Mesothelial cell of epicardium (in vitro differentiated cells): Measurements from ENCODE around the gene PTPRT. TPM values are rescaled to one million over a fixed set of nuclear protein-coding genes. Genes with fewer than 3 reads are reported as not detected.

Experiments
- DNase-seq, 2 experiments: peaks; one replicate each; pipeline ENCODE4 v3.0.0; 2021; ENCODE audit warnings: low spot score in 2 of 2; ENCODE audit not compliant: unreplicated experiment in 2 of 2
- H3K27ac Mint-ChIP-seq: 2 replicates; pipeline ENCODE4 v1.8.0; 2021; ENCODE audit warnings: mixed read lengths
- H3K27me3 Mint-ChIP-seq: 2 replicates; pipeline ENCODE4 v1.8.0; 2021; ENCODE audit warnings: low read depth, mixed read lengths
- H3K36me3 Mint-ChIP-seq: 2 replicates; pipeline ENCODE4 v1.8.0; 2021; ENCODE audit warnings: mixed read lengths
- H3K4me1 Mint-ChIP-seq: 2 replicates; pipeline ENCODE4 v1.8.0; 2021; ENCODE audit warnings: mixed read lengths
- H3K4me3 Mint-ChIP-seq: 2 replicates; pipeline ENCODE4 v1.8.0; 2021; ENCODE audit warnings: mild to moderate bottlenecking, moderate library complexity, mixed read lengths
- H3K9me3 Mint-ChIP-seq: 2 replicates; pipeline ENCODE4 v1.8.0; 2021; ENCODE audit warnings: mixed read lengths
- CTCF ChIP-seq: fragments of 200-600 bp; sonication (generic); IDR thresholded peaks from one replicate; pipeline ENCODE4 v1.5.0; 2021; ENCODE audit warnings: antibody characterized with exemption; ENCODE audit not compliant: unreplicated experiment
- total RNA-seq: library from RNA; stranded (reverse); gene quantifications from 3 replicates; pipeline ENCODE4 v1.2.1, GENCODE V29; 2021

The PTPRT gene
- total RNA-seq, 1 donor from 2014 or later = 0.80 TPM

GRCh38 chr20:42366626-42367025 is 823.1 kb downstream of the PTPRT start:
- Mint-ChIP-seq H3K4me3 (no peak overlapping the region), H3K36me3 (no peaks in the 10 kb centered on the region), H3K9me3 (no peaks in the 10 kb centered on the region), H3K27me3 (peaks cover 17% of the 10 kb centered on the region), H3K4me1 (no peaks in the 10 kb centered on the region), H3K27ac (no peak overlapping the region)
- no peak for TF ChIP-seq CTCF
- no peak for DNase-seq

- Mint-ChIP-seq H3K4me1 (no peaks in the 10 kb centered on the region), H3K4me3 (no peak overlapping the region), H3K9me3 (no peaks in the 10 kb centered on the region), H3K27me3 (peaks cover 11% of the 10 kb centered on the region), H3K36me3 (no peaks in the 10 kb centered on the region), H3K27ac (no peak overlapping the region)
- no peak for DNase-seq
- no peak for TF ChIP-seq CTCF
These were observed 825.3 kb downstream of the PTPRT start for GRCh38 chr20:42364446-42364845.

GRCh38 chr20:42361402-42361970 is 828.2 kb downstream of the PTPRT start:
- TF ChIP-seq CTCF = no peak
- no peaks in the 10 kb centered on the region for H3K9me3 Mint-ChIP-seq
- H3K27me3 Mint-ChIP-seq = peaks cover 4% of the 10 kb centered on the region
- no peaks in the 10 kb centered on the region for H3K36me3 Mint-ChIP-seq
- no peaks in the 10 kb centered on the region for H3K4me1 Mint-ChIP-seq
- H3K4me3 Mint-ChIP-seq = no peak overlapping the region
- H3K27ac Mint-ChIP-seq = no peak overlapping the region
- no peak for DNase-seq

- no peak overlapping the region for H3K27ac Mint-ChIP-seq
- peaks cover 2% of the 10 kb centered on the region for H3K27me3 Mint-ChIP-seq
- H3K4me3 Mint-ChIP-seq = no peak overlapping the region
- H3K9me3 Mint-ChIP-seq = no peaks in the 10 kb centered on the region
- TF ChIP-seq CTCF = no peak
- H3K4me1 Mint-ChIP-seq = no peaks in the 10 kb centered on the region
- no peaks in the 10 kb centered on the region for H3K36me3 Mint-ChIP-seq
- no peak for DNase-seq
These were observed 829.1 kb downstream of the PTPRT start for GRCh38 chr20:42360621-42361020.

GRCh38 chr20:42359617-42360016 is 830.1 kb downstream of the PTPRT start:
- Mint-ChIP-seq H3K27me3 (no peaks in the 10 kb centered on the region), H3K9me3 (no peaks in the 10 kb centered on the region), H3K27ac (no peak overlapping the region), H3K4me3 (no peak overlapping the region), H3K4me1 (no peaks in the 10 kb centered on the region), H3K36me3 (no peaks in the 10 kb centered on the region)
- no peak for TF ChIP-seq CTCF
- DNase-seq = no peak

- no peak for TF ChIP-seq CTCF
- Mint-ChIP-seq H3K27me3 (no peaks in the 10 kb centered on the region), H3K36me3 (no peaks in the 10 kb centered on the region), H3K4me3 (no peak overlapping the region), H3K9me3 (no peaks in the 10 kb centered on the region), H3K4me1 (no peaks in the 10 kb centered on the region), H3K27ac (no peak overlapping the region)
- no peak for DNase-seq
These were observed 837.6 kb downstream of the PTPRT start for GRCh38 chr20:42352096-42352495.
